GM12878 (cell line): ENCODE data around the gene MAPKAP1. TPM values are rescaled to one million over a fixed set of nuclear protein-coding genes. Genes with fewer than 3 reads are reported as not detected.
A peak's percentile ranks its signal among the peaks of the same experiment; 100 is the strongest.

Source experiments
- ATAC-seq: fragments of 200-7000 bp; cut with Tn5 transposase; 3 replicates; pipeline ENCODE4 v1.9.1; 2020; ENCODE audit warnings: mild to moderate bottlenecking, moderate library complexity
- BruUV-seq: library from RNA; stranded (reverse); fragments of 400-500 nt; replicated peaks from 2 replicates; lab custom pipeline; 2021; lab: Mats Ljungman, UMichigan
- CTCF ChIA-PET: fragments of 300-600 bp; sonication (Branson Sonifier 250); formaldehyde crosslinking; extraction: SDS; loops from one replicate; lab custom pipeline; 2021; ENCODE audit warnings: inconsistent platforms; lab: Yijun Ruan, JAX
- POLR2A ChIA-PET: fragments of 350-600 bp; formaldehyde crosslinking; extraction: SDS; loops from one replicate; lab custom pipeline; 2021; ENCODE audit warnings: inconsistent platforms; lab: Charles Lee
- RAD21 ChIA-PET: fragments of 300-600 bp; sonication (Branson Sonifier 250); formaldehyde crosslinking; loops from one replicate; lab custom pipeline; 2023; ENCODE audit warnings: antibody characterized with exemption; ENCODE audit not compliant: unreplicated experiment; lab: Charles Lee
- SMC1A ChIA-PET: fragments of 300-600 bp; sonication (Branson Sonifier 250); formaldehyde crosslinking; loops from one replicate; lab custom pipeline; 2023; ENCODE audit not compliant: unreplicated experiment, uncharacterized antibody; lab: Charles Lee
- DNase-seq: peaks from one replicate; pipeline ENCODE4 v3.0.0-alpha.2; 2011; ENCODE audit warnings: low read depth, low spot score
- FAIRE-seq: peaks from 3 replicates; lab custom pipeline; 2011; peaks lifted over from hg19 to GRCh38; lab: Jason Lieb, UNC
- H2AFZ ChIP-seq: 2 replicates; pipeline ENCODE4 v1.6.0; 2011; ENCODE audit warnings: low read depth, low read length, control low read depth; ENCODE audit not compliant: control insufficient read depth
- H3K27ac ChIP-seq: 2 replicates; pipeline ENCODE4 v1.5.1; 2011; ENCODE audit warnings: control low read depth; ENCODE audit not compliant: control insufficient read depth, insufficient read depth
- H3K27me3 ChIP-seq, 2 experiments: replicated peaks in 1 of 2; 2 replicates each; pipeline versions ENCODE4 v1.6.0 to v1.6.1; 2011; ENCODE audit warnings: low read length in 1 of 2; ENCODE audit not compliant: control insufficient read depth in 2 of 2, insufficient read depth in 2 of 2
- H3K36me3 ChIP-seq, 2 experiments: 2 replicates each; pipeline ENCODE4 v1.5.1; 2011; ENCODE audit warnings: low read length in 1 of 2; ENCODE audit not compliant: control insufficient read depth in 2 of 2, insufficient read depth in 2 of 2
- H3K4me1 ChIP-seq: 2 replicates; pipeline ENCODE4 v1.6.1; 2011; ENCODE audit warnings: mild to moderate bottlenecking, low read length, moderate library complexity, mixed read lengths; ENCODE audit not compliant: control insufficient read depth, insufficient read depth
- H3K4me2 ChIP-seq: 2 replicates; pipeline ENCODE4 v1.6.0; 2011; ENCODE audit warnings: control low read depth; ENCODE audit not compliant: control insufficient read depth, insufficient read depth
- H3K4me3 ChIP-seq: fragments of 200-600 bp; sonication (generic); 2 replicates; pipeline ENCODE4 v1.5.1; 2016
- H3K79me2 ChIP-seq: 2 replicates; pipeline ENCODE4 v1.6.0; 2011; ENCODE audit warnings: low read length; ENCODE audit not compliant: control insufficient read depth, insufficient read depth
- H3K9ac ChIP-seq: 2 replicates; pipeline ENCODE4 v1.8.0; 2011; ENCODE audit warnings: low read length, control low read depth, mixed read lengths; ENCODE audit not compliant: control insufficient read depth, insufficient read depth
- H3K9me3 ChIP-seq: replicated peaks from 3 replicates; pipeline ENCODE4 v1.5.1; 2011; ENCODE audit warnings: mild to moderate bottlenecking, low read length; ENCODE audit not compliant: control insufficient read depth, insufficient read depth
- H4K20me1 ChIP-seq: 2 replicates; pipeline ENCODE4 v1.6.0; 2011; ENCODE audit not compliant: control insufficient read depth, insufficient read depth
- BCL11A ChIP-seq: IDR thresholded peaks from 2 replicates; pipeline ENCODE4 v1.6.1; 2011; ENCODE audit warnings: low read depth, low read length
- BMI1 ChIP-seq: fragments of 450-650 bp; IDR thresholded peaks from 2 replicates; pipeline ENCODE4 v1.6.1; 2016; ENCODE audit warnings: mild to moderate bottlenecking, moderate library complexity, borderline replicate concordance
- CHD2 ChIP-seq: IDR thresholded peaks from 2 replicates; pipeline ENCODE4 v1.6.1; 2011; ENCODE audit warnings: low read depth, low read length, improper control_type of control experiment, borderline replicate concordance
- FOXK2 ChIP-seq: fragments of 450-650 bp; IDR thresholded peaks from 2 replicates; pipeline ENCODE4 v1.6.1; 2017; ENCODE audit warnings: mild to moderate bottlenecking, moderate library complexity
- MEF2B ChIP-seq: fragments of 450-650 bp; IDR thresholded peaks from 2 replicates; pipeline ENCODE4 v1.6.1; 2018; ENCODE audit warnings: mild to moderate bottlenecking, moderate library complexity; ENCODE audit not compliant: partially characterized antibody, poor library complexity, severe bottlenecking
- NFYA ChIP-seq: IDR thresholded peaks from 2 replicates; pipeline ENCODE4 v1.6.1; 2011; ENCODE audit warnings: low read depth, mild to moderate bottlenecking, low read length, improper control_type of control experiment, borderline replicate concordance
- RAD51 ChIP-seq: fragments of 450-650 bp; IDR thresholded peaks from 2 replicates; pipeline ENCODE4 v1.6.1; 2016; ENCODE audit warnings: moderate library complexity, mild to moderate bottlenecking, inconsistent platforms
- RFX5 ChIP-seq: IDR thresholded peaks from 2 replicates; pipeline ENCODE4 v1.6.1; 2011; ENCODE audit warnings: low read depth, low read length, improper control_type of control experiment
- SIN3A ChIP-seq: IDR thresholded peaks from 2 replicates; pipeline ENCODE4 v1.6.1; 2012; ENCODE audit warnings: low read depth, low read length, improper control_type of control experiment
- SMC3 ChIP-seq: IDR thresholded peaks from 2 replicates; pipeline ENCODE4 v1.6.1; 2011; ENCODE audit warnings: low read length, improper control_type of control experiment, borderline replicate concordance
- SRF ChIP-seq, 2 experiments: IDR thresholded peaks; 2 replicates each; pipeline ENCODE4 v1.6.1; 2011; ENCODE audit warnings: low read depth in 2 of 2, low read length in 2 of 2, mild to moderate bottlenecking in 1 of 2, moderate library complexity in 1 of 2
- SUZ12 ChIP-seq: fragments of 200-600 bp; sonication (generic); IDR thresholded peaks from one replicate; pipeline ENCODE4 v1.6.1; 2018; ENCODE audit warnings: antibody characterized with exemption, mild to moderate bottlenecking; ENCODE audit not compliant: unreplicated experiment
- TAF1 ChIP-seq: IDR thresholded peaks from 2 replicates; pipeline ENCODE4 v1.6.1; 2011; ENCODE audit warnings: mild to moderate bottlenecking, low read depth, low read length, borderline replicate concordance
- WRNIP1 ChIP-seq: IDR thresholded peaks from 2 replicates; pipeline ENCODE4 v1.6.1; 2011; ENCODE audit warnings: low read depth, low read length, improper control_type of control experiment, borderline replicate concordance
- ZZZ3 ChIP-seq: IDR thresholded peaks from 2 replicates; pipeline ENCODE4 v1.6.1; 2011; ENCODE audit warnings: low read depth; ENCODE audit not compliant: control insufficient read depth, insufficient read length
- WGBS: methylation state at CpG from one replicate; pipeline ENCODE4 v1.1.6; 2016; ENCODE audit warnings: low lambda C conversion rate; ENCODE audit not compliant: insufficient replicate concordance, insufficient coverage; ENCODE audit errors: missing lambda C conversion rate; 5-methylcytosine and 5-hydroxymethylcytosine counted together
- in situ Hi-C: fragments of 300-500 bp; cut with MboI; formaldehyde crosslinking; loops from 9 replicates; pipeline ENCODE4 v1.14.3; 2018; ENCODE audit warnings: mixed read lengths
- intact Hi-C: fragments of 100-400 bp; cut with micrococcal nuclease; formaldehyde crosslinking; loops from one replicate; pipeline ENCODE4 v1.14.2; 2022; ENCODE audit not compliant: unreplicated experiment
- polyA plus RNA-seq, 11 experiments: library from polyadenylated mRNA; depleted of rRNA in 4 of 11; unstranded in 6 of 11; stranded (reverse) in 5 of 11; fragments of >200 nt; fragmentation: Nextera tagmentation in 4 of 11; fragmentation: Illumina TruSeq in 1 of 11; extraction: Ambion mirVana in 4 of 11; extraction: Trizol in 1 of 11; gene quantifications; 1 replicate in 1 of 11; 2 replicates in 10 of 11; pipeline versions ENCODE4 v1.2.1 to v1.2.3, GENCODE V29; 2011 to 2016; ENCODE audit warnings: inconsistent platforms in 2 of 11, missing spikeins in 2 of 11, low read depth in 1 of 11
- total RNA-seq, 4 experiments: library from RNA; depleted of rRNA in 3 of 4; stranded (reverse); fragments of >200 nt in 3 of 4; fragmentation: Illumina TruSeq in 1 of 4; extraction: Trizol in 1 of 4; gene quantifications; 2 replicates each; pipeline versions ENCODE4 v1.2.1 to v1.2.3, GENCODE V29; 2013 to 2021
- TF ChIP-seq, protein P1 (sequence below): fragments of 450-650 bp; formaldehyde crosslinking; IDR thresholded peaks from 2 replicates; pipeline ENCODE4 v1.4.0; 2022; ENCODE audit warnings: mild to moderate bottlenecking, moderate library complexity
- TF ChIP-seq, protein P2 (sequence below): fragments of 450-650 bp; IDR thresholded peaks from 2 replicates; pipeline ENCODE4 v1.6.1; 2017; ENCODE audit warnings: borderline replicate concordance
- TF ChIP-seq, protein P3 (sequence below): fragments of 450-650 bp; IDR thresholded peaks from 2 replicates; pipeline ENCODE4 v1.6.1; 2017; ENCODE audit warnings: mild to moderate bottlenecking, low read depth, inconsistent platforms; ENCODE audit not compliant: poor library complexity, severe bottlenecking

Gene MAPKAP1
- total and polyA plus RNA-seq, 10 of the 15 experiments (the other 5 are each of a cell fraction or from before 2014, with no cell fraction given): 5.1 to 188 (median 105) TPM

DNA sequence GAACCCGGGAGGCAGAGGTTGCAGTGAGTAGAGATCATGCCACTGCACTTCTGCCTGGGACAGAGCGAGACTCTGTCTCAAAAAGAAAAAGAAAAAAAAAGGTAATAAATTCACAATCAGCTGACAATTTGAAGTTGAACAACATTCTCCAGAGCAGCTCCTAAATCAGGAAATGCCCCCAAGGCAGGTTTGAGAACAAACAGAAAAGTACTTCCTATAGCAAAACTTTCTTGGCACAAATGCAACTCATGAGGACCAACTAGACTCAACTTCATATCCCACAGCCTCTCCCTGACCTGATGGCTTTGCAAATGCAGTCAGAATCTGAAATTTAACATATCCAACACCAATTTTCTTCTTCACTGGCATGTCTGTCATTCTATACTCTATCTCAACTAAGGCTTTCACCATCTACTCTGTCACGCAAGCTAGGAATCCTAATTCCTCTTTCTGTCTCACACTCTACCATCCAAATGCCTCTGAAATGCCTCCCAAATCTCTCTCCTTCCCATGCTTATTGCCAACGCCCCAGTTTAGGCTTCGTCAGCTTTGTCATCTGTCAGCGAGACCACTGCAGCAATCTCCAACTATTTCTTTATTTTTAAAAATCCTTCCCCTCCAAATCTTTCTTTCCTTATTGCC is 113.3 kb downstream of the MAPKAP1 start:
- ChIA-PET SMC1A (interaction anchor here (0.8 to 3.4 kb wide), 4 partner anchors 9 to 324 kb away, joined by 3 to 24 read pairs (median 8); no protein-coding TSS in a partner anchor), RAD21 (interaction anchor here (0.9 to 1.6 kb wide), 4 partner anchors 11 to 186 kb away, joined by 3 to 6 read pairs (median 4); no protein-coding TSS in a partner anchor), POLR2A (no interaction called here), CTCF (interaction anchor here (1.2 to 2.5 kb wide), 3 partner anchors 9 to 37 kb away, joined by 4 to 6 read pairs (median 5); no protein-coding TSS in a partner anchor)
- FAIRE-seq: no peak
- no TSS peak for BruUV-seq
- no peaks in the 10 kb centered on the region; a peak in 1 of 4 replicates for H3K36me3 ChIP-seq
- ATAC-seq: peak; percentile 33; the same call in 1 of the 3 replicates
- in situ Hi-C loops (no loop called here), intact Hi-C loops (no loop called here)
- WGBS: 94% methylated on average over 6 of the region's 6 CpGs
- no peak overlapping the region for H3K4me3 ChIP-seq
- H3K9ac ChIP-seq: no peak overlapping the region
- no peak for DNase-seq
- H3K79me2 ChIP-seq: peaks cover 18% of the 10 kb centered on the region
- no peaks in the 10 kb centered on the region for H3K9me3 ChIP-seq
- no peaks in the 10 kb centered on the region for H3K4me1 ChIP-seq
- H2AFZ ChIP-seq: no peak overlapping the region
- H3K27me3 ChIP-seq: no peaks in the 10 kb centered on the region
- H3K27ac ChIP-seq: no peak overlapping the region
- H4K20me1 ChIP-seq: no peaks in the 10 kb centered on the region
- no peak overlapping the region for H3K4me2 ChIP-seq
- TF ChIP-seq SIN3A (no peak), BCL11A (no peak), CHD2 (no peak), MEF2B (no peak), ZZZ3 (no peak), BMI1 (no peak), RFX5 (no peak), SUZ12 (no peak), SMC3 (no peak), RAD51 (no peak), NFYA (no peak), TAF1 (no peak), SRF (IDR thresholded peaks at IDR 0.05; ENCODE audit: low read depth in 2 of 2, low read length in 2 of 2) (no peak), WRNIP1 (no peak), FOXK2 (no peak)
- TF ChIP-seq, protein P1, sequence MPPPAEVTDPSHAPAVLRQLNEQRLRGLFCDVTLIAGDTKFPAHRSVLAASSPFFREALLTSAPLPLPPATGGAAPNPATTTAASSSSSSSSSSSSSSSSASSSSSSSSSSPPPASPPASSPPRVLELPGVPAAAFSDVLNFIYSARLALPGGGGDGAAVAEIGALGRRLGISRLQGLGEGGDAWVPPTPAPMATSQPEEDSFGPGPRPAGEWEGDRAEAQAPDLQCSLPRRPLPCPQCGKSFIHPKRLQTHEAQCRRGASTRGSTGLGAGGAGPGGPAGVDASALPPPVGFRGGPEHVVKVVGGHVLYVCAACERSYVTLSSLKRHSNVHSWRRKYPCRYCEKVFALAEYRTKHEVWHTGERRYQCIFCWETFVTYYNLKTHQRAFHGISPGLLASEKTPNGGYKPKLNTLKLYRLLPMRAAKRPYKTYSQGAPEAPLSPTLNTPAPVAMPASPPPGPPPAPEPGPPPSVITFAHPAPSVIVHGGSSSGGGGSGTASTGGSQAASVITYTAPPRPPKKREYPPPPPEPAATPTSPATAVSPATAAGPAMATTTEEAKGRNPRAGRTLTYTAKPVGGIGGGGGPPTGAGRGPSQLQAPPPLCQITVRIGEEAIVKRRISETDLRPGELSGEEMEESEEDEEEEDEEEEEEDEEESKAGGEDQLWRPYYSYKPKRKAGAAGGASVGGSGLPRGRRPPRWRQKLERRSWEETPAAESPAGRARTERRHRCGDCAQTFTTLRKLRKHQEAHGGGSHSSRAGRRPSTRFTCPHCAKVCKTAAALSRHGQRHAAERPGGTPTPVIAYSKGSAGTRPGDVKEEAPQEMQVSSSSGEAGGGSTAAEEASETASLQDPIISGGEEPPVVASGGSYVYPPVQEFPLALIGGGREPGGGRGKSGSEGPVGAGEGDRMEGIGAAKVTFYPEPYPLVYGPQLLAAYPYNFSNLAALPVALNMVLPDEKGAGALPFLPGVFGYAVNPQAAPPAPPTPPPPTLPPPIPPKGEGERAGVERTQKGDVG (CRISPR knock-in tag): no peak
- TF ChIP-seq, protein P2, sequence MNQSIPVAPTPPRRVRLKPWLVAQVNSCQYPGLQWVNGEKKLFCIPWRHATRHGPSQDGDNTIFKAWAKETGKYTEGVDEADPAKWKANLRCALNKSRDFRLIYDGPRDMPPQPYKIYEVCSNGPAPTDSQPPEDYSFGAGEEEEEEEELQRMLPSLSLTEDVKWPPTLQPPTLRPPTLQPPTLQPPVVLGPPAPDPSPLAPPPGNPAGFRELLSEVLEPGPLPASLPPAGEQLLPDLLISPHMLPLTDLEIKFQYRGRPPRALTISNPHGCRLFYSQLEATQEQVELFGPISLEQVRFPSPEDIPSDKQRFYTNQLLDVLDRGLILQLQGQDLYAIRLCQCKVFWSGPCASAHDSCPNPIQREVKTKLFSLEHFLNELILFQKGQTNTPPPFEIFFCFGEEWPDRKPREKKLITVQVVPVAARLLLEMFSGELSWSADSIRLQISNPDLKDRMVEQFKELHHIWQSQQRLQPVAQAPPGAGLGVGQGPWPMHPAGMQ: no peak
- TF ChIP-seq, protein P3, sequence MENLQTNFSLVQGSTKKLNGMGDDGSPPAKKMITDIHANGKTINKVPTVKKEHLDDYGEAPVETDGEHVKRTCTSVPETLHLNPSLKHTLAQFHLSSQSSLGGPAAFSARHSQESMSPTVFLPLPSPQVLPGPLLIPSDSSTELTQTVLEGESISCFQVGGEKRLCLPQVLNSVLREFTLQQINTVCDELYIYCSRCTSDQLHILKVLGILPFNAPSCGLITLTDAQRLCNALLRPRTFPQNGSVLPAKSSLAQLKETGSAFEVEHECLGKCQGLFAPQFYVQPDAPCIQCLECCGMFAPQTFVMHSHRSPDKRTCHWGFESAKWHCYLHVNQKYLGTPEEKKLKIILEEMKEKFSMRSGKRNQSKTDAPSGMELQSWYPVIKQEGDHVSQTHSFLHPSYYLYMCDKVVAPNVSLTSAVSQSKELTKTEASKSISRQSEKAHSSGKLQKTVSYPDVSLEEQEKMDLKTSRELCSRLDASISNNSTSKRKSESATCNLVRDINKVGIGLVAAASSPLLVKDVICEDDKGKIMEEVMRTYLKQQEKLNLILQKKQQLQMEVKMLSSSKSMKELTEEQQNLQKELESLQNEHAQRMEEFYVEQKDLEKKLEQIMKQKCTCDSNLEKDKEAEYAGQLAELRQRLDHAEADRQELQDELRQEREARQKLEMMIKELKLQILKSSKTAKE: no peak
